Activated T-helper 9 cell treated with anti-CD3 and anti-CD28 coated beads, Interleukin-2, amount 50 U/mL, for 16 hours (primary cell): ENCODE data around the gene TBX21.

ENCODE experiments used
- DNase-seq: peaks from one replicate; pipeline ENCODE4 v3.0.0-alpha.2; 2020; ENCODE audit warnings: low read depth

The TBX21 gene

DNA sequence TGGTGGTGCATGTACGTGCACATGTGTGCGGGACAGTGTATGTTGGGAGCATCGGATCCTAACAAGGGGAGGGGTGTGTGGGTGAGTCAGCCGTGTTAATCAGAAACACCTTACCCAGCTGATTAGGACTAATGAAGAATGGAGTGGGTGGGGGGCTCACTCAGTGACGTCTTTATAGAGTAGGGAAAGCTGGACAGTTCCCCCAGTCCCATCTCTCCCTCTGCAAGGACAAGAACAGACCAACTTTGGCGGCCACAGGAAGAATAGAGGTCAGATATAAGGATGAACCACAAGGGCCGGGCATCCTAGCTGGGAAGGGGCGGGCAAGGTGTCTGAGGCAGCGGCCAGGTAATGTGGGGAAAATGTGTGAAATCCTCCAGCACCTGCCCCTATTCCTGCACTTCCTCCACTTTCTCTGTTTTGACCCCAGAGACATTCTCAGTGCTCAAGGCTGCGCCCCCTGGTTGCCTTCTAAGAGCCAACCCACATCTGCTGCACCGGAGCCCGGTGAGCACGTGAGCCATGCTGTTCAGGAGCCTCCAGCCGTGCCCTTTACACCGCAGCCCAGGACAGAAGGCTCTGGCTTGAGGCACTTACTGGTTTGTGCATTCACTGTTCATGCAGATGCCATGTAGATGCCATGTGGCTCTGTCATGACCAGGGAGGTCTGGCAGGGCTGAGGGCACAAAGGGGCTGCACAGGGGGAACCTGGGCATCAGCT is 18.9 kb upstream of the TBX21 start:
- no peak for DNase-seq

GRCh38 chr17:47714773-47715396 is 18.2 kb upstream of the TBX21 start:
- no peak for DNase-seq

DNA sequence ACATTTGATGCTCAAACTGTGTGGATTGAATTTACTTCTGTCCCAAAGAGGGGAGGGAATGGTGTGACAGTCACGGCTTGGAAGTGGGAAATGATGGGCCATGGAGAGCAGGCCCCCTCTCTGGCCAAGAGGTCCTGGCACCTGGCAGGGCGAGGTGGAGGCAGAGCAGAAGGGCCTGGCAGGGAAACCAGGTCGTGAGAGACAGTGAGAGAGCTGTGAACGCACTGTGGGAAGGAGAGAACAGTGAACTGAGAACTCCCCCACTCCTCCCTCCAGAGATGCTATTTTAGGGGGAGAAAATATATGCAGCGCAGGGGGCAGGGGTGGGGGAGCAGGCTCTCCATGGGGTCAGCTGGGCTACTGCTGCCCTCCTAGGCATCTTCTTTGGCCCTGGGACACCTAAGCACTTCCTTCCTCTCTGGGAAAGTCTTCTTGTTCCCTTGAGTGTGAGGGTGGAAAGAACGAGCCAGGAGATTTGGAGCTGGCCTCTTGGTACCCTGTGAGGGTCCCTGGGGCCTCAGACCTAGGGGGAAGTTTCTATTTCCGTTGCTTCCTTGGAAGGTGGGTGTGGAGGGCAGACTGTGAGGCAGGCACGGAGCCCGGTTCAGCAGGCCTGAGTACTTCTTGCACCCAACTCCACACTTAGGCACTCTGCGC is 17.2 kb upstream of the TBX21 start:
- DNase-seq: no peak

- DNase-seq: no peak
These were observed 16.7 kb upstream of the TBX21 start for GRCh38 chr17:47716375-47716774.

GRCh38 chr17:47717261-47717697 is 15.8 kb upstream of the TBX21 start:
- DNase-seq: no peak

DNA sequence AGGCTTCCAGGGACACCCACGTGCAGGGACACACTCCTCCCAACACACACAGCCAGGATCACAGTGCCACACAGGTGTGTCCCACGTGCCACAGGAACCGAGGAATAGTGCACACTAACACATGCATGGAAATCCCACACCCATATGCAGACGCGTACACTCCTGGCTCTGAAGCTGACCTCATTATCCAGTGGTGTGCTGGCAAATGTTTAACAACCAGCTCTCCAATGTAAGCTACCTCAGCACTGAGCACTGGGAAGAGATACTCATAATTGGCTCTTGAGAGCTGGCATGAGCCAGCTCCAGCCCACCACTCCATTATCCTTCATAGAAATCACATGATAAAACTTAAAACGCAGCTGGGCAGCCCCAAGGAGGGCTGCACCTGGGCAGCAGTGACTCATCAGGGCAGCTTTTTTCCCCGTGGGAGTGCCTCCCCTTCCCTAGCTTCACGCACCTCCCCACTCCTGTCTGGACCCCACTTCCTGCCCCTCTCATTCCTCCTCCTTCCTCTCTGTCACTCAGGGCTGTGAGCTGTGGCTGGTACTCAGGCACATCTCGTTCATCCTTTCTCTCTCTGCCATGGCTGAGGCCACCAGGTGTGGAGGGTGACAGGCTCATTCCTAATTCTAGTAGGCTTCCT is 14.9 kb upstream of the TBX21 start:
- DNase-seq: no peak

GRCh38 chr17:47718634-47719405 is 14.2 kb upstream of the TBX21 start:
- DNase-seq: no peak

DNA sequence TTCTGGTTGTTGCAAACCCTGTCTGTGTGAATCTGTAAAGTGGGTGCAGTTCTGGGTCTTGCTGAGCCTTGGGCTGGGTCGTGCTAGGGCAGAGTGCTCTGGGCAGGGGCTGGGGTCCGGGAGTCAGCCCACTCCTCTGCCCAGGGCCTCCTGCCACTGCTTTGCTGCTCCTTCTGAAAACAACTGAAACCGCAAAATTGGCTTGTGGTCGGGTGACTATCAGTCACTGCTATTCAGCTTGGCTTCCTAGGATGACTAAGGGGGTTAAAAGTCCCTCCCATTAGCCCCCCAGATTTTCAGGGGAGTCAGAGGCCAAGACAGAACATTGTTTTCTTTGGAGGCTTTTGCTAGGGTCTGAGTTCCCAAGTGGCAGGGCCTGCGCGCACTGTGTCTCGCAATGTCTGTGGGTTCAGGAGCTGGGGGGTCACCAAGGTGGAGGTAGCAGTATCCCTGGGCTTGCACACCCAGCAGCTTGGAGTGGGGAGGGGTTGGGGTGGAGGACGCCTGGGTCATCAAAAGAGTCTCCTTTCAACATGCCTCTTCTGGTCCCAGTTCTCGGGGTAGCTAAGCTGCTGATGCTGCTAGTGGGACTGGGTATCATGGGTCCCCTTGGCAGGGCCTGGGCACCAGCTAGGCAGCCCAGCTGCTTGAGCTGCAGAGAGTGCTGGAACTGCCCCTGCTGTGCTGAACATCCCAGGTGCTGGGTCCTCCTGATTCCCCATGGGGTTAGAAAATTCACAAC is 13.5 kb upstream of the TBX21 start:
- peak; percentile 67 for DNase-seq

DNA sequence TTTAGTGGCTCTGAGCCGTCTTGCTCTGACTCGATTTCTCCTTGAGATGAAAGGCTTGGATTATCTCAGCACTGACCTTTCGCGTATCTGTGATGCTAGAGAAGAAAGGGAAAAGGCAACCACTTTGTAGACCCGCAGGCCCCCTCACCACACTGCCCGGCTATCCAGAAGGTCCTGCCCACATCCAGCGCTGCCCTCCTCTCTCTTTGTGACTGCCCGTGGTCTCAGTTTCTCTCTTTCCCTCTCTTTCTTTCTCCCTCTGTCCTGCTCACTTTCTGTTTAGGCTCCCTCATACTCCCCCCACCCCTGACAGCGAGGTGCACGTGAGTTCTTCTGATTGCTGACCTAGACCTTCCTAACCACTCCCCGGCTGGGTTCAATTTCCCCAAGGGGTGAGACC is 12.8 kb upstream of the TBX21 start:
- no peak for DNase-seq

DNA sequence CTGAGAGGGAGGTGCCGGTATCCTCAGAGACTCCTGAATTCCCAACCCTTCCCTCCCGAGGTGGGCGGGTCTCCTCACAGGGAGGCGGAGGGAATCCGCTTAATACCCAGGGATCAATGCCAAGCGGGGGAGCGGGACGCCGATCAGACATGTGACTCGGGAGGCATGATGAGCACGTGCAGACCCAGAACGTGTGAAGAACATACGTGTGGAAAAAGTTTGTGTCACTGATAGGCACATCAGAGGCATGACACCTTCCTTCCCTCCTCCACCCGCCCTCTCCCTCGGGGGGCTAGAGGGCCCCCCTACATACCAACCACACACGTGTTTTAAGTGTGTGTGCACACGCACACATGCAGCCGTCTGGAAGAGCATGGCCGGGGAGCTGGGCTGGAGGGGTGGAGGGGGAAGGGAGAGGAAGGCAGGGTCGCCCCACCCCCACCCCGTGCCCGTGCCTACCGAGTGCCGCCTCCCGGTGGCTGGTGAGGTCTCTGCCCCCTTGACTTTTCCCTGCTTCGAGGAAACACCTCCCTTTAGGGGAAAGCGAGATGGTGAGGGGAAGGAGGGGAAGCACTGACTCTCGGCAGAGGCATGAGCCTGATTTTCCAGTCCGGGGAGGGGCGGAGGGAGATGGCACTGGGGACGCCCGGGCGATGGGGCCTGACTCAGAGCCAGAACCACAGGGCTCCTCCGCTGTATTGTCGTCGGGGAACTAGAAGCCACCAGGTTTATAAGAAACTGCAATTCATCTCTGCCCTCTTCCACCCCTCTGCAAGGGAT is 12.1 kb upstream of the TBX21 start:
- peak; percentile 92 for DNase-seq

GRCh38 chr17:47721725-47722124 is 11.3 kb upstream of the TBX21 start:
- no peak for DNase-seq

DNA sequence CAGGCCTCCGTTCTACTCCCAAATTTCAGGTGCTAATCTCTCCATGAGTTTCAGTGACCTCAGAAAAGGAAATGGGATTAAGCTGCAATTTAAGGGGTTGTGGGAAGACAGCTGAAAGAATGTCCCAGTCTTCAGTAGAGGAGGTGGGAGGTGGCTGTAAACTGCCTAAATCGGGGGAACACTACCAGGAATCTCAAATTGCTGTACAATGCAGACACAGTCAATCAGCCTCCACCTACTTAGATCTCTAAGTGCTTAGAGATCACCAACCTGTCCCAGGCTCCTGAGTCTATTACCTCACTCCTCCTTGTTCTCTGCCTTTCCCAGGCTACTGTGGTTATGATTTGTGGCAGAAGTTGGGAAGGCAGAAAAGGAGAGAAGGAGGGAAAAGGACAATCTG is 8.3 kb upstream of the TBX21 start:
- DNase-seq: no peak

DNA sequence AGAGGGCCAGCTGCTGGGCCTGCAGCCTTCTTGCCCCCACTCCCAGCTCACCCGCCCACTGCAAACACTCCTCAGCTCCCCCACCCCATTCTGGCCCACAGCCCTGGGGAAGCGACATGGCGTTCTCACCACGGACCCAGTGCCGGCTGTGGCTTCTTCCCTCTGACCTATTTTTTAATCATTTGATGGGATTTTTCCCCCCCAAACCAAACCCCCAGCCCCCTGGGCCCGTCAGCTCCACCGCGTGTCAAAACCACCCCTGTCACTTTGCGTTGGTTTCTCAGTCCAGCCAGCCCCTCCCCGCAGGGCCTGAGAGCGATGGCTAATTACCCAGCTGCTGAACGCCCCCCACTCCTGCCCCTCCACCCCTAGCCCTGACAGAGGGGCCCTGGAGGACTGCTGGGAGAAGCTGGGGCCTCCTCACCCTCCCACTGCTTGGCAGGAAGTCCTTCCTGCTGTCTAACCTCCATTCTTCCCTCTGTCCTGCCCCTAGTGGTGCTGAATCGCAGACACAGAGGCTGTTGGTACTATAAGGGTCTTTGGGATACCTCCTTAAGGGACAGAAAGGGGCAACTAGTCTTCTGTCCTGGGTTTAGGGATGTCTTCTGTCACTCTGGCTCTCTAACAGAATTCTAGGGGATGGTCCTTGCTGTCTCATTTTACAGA is 7.5 kb upstream of the TBX21 start:
- DNase-seq: no peak

- no peak for DNase-seq
These were observed 6.0 kb upstream of the TBX21 start for GRCh38 chr17:47726796-47727703.

GRCh38 chr17:47727704-47728036 is 5.4 kb upstream of the TBX21 start:
- no peak for DNase-seq

- no peak for DNase-seq
These were observed 4.7 kb upstream of the TBX21 start for GRCh38 chr17:47728214-47728877.

DNA sequence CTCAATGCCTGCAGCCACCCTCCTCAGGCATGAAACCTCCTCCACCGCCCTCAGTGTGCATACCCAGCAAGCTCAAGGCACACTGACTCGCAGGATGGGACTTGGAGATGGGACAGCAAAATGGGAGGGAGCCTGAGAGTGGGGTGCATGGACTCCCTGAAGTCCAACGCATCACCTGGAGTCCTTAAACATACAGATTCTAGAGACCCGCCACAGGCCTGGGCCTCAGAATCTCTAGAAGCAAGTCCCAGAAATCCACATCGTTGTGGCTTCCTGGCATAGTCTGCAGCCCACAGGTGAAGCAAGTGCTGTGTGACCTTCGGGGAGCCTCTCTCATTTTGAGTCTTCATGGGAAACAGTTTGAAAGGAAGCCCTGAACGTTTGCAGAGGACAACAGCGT is 3.6 kb upstream of the TBX21 start:
- DNase-seq: no peak

- no peak for DNase-seq
These were observed 2.4 kb upstream of the TBX21 start for GRCh38 chr17:47730681-47731080.

DNA sequence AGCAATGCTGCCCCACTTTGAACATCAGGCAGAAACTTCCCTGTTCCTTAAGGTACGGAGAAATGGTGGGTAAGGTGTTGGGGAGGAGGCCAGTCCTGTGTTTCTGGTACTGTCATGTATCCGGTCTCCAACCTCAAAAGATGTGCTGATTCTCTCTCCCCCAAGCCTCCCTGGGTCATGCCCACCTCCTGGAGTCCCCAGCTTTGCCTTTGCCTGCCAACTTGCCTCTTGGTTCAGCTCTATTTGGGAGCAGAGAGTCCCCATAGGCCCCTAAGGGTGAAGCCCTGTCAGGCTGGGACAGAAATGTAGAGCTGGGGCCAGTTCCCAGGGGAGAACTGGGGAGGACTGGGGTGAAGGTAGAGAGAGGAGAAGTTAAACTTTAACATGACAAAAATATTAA is 1.6 kb upstream of the TBX21 start:
- no peak for DNase-seq
